GM12865 (cell line): Measurements from ENCODE around the gene GALNT2.

Experiments used
- DNase-seq: peaks from one replicate; pipeline ENCODE4 v3.0.0; 2010; ENCODE audit warnings: low read depth
- H3K4me3 ChIP-seq: 2 replicates; pipeline ENCODE4 v1.5.1; 2011; ENCODE audit warnings: mild to moderate bottlenecking, low read depth, low read length, control low read depth
- TF ChIP-seq, protein P1 (sequence below): IDR thresholded peaks from 2 replicates; pipeline ENCODE4 v1.5.1; 2011; ENCODE audit warnings: low read length, control low read depth, low read depth, inconsistent platforms; ENCODE audit not compliant: insufficient read depth; ENCODE audit errors: missing control alignments

GALNT2 gene

GRCh38 chr1:230121950-230122349, 54.9 kb downstream of the GALNT2 start:
- DNase-seq = no peak
- TF ChIP-seq, protein P1, sequence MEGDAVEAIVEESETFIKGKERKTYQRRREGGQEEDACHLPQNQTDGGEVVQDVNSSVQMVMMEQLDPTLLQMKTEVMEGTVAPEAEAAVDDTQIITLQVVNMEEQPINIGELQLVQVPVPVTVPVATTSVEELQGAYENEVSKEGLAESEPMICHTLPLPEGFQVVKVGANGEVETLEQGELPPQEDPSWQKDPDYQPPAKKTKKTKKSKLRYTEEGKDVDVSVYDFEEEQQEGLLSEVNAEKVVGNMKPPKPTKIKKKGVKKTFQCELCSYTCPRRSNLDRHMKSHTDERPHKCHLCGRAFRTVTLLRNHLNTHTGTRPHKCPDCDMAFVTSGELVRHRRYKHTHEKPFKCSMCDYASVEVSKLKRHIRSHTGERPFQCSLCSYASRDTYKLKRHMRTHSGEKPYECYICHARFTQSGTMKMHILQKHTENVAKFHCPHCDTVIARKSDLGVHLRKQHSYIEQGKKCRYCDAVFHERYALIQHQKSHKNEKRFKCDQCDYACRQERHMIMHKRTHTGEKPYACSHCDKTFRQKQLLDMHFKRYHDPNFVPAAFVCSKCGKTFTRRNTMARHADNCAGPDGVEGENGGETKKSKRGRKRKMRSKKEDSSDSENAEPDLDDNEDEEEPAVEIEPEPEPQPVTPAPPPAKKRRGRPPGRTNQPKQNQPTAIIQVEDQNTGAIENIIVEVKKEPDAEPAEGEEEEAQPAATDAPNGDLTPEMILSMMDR = no peak
- H3K4me3 ChIP-seq = no peak overlapping the region

- TF ChIP-seq, protein P1 = no peak
- peak; percentile 48 for DNase-seq
- H3K4me3 ChIP-seq = peak overlapping the region; percentile 46
These were observed 55.6 kb downstream of the GALNT2 start for GRCh38 chr1:230122366-230123279.

DNA sequence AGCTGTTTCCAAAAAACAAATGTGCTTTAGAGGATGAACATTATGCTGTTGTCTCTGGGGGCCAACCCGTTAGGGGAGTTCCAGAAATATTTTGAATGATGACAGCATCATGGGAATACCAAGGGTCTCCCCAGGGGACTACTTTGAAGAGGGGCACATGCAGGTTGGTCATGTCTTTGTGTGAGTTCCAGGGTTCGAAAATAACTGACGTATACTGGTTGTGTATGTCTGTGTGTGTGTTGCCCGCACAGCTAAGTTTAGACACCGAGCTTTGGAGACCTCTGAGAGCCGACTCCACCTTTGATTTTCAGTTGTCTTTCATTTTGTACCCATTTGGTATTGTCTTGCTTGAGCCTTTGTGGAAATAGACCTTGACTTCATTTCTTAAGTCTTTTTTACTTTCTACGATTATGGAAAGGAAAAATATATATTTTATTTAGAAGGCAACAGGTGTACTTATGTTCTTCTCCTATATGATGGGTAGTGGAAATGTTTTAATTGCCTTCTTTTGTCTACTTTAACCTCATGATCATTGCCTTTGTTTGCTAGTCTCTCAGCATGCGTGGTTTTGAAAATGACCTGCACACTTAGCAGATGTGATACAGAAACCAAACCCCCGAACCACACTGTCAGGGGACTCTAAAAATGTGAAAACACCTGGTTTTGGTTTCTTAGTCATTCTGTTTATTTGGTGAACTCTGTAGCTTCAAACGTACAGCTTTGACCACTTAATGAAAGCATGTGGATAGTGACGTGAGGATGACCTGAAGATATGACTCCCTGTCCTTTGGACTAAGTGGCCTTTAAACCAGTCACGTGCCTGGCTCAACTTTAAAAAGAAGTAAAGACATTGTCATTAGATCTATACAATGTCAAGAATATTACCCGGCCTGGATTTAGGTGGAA, 56.5 kb downstream of the GALNT2 start:
- TF ChIP-seq, protein P1 = no peak
- peak; percentile 96 for DNase-seq
- peak overlapping the region; percentile 46 for H3K4me3 ChIP-seq

DNA sequence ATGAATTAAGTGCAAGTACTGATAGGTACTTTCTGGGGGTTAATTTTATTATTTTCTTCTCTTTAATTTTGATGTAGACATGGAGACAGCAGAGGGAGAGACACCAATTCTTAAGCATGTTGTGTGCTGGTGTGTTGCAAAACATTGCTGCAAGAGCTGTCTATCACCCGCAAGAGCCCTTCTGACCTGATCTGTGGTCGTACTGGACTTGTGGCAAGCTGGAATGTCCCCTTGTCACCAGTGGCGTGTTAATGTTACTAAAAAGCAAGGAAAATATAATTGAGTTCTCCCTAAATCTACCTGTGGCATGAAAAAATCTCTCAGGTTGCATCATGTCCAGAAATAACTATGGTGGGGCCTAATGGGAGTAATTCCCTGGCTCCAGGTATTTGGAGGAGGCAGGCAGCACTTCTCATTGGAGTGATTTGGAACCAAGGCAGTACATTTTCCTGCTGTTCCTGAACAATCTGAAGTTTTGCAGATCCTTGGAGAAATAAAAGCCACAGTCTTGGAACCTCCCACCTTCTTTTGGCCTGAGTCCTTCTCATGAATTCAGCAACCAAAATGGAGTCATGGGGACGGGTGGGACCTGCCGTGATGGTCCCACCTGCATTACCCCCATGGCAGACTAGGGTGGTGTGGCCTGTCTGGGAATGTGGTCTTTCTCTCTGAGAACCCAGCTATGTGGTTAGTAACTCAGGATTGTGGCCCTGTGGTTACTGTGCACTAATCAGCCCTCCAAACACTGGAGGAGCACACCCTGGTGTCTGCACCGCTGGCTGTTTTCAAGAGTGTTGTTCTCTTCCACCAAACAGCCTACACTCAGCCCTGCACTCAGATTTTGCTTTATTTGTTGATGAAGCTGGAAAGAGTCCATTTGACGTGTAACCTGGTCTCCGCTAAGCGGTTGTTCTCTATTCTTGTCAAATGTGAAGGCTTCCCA, 57.4 kb downstream of the GALNT2 start:
- peak; percentile 30 for DNase-seq
- H3K4me3 ChIP-seq = peak overlapping the region; percentile 23
- TF ChIP-seq, protein P1 = no peak

DNA sequence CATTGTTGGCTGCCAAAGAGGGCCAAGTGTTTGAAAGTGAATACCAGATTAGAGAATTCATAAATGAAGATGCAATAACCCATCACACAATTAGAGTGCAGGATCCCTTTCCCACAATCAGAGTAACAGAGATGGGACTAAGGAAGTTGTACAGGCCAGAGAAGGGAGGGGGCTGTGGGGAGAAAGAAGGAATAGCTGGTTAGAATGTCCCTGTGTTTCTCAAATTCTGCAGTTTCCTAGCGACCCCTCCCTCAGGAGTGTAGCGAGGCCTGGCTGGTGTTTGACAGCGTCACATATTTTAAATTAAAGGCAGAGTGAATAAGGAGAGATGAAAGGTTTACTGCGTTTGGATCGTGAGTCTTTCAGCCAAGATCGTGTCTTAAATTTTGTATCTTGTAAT, 58.1 kb downstream of the GALNT2 start:
- no peak for DNase-seq
- TF ChIP-seq, protein P1 = no peak
- H3K4me3 ChIP-seq = no peak overlapping the region

- DNase-seq = peak; percentile 26
- no peak overlapping the region for H3K4me3 ChIP-seq
- TF ChIP-seq, protein P1 = no peak
These were observed 58.8 kb downstream of the GALNT2 start for GRCh38 chr1:230125640-230126528.
